ENCODE data around the gene IL7R.

The IL7R gene

GRCh38 chr5:35926389-35927051 lies 69.8 kb downstream of the IL7R start:
- no peak for TF ChIP-seq ZNF274 (IDR thresholded peaks at IDR 0.05; ENCODE audit: low read depth, low read length)
- peak overlapping the region; percentile 8; the same call in 1 of the 2 replicates for H3K4me3 ChIP-seq (ENCODE audit: low read length)
